HFF-Myc (cell line): ENCODE results near the gene DLG5.

Experiments
- DNase-seq: peaks from one replicate; pipeline ENCODE4 v3.0.0-alpha.2; 2011; ENCODE audit warnings: low read depth; ENCODE audit errors: extremely low read depth
- H3K4me3 ChIP-seq: replicated peaks from 2 replicates; pipeline ENCODE4 v1.5.1; 2011; ENCODE audit warnings: low read depth, mild to moderate bottlenecking, control low read depth, low read length
- TF ChIP-seq, protein P1 (sequence below): IDR thresholded peaks from 2 replicates; pipeline ENCODE4 v1.5.1; 2012; ENCODE audit warnings: mild to moderate bottlenecking, low read depth, low read length, control low read depth; ENCODE audit errors: missing control alignments

The DLG5 gene, protein sequence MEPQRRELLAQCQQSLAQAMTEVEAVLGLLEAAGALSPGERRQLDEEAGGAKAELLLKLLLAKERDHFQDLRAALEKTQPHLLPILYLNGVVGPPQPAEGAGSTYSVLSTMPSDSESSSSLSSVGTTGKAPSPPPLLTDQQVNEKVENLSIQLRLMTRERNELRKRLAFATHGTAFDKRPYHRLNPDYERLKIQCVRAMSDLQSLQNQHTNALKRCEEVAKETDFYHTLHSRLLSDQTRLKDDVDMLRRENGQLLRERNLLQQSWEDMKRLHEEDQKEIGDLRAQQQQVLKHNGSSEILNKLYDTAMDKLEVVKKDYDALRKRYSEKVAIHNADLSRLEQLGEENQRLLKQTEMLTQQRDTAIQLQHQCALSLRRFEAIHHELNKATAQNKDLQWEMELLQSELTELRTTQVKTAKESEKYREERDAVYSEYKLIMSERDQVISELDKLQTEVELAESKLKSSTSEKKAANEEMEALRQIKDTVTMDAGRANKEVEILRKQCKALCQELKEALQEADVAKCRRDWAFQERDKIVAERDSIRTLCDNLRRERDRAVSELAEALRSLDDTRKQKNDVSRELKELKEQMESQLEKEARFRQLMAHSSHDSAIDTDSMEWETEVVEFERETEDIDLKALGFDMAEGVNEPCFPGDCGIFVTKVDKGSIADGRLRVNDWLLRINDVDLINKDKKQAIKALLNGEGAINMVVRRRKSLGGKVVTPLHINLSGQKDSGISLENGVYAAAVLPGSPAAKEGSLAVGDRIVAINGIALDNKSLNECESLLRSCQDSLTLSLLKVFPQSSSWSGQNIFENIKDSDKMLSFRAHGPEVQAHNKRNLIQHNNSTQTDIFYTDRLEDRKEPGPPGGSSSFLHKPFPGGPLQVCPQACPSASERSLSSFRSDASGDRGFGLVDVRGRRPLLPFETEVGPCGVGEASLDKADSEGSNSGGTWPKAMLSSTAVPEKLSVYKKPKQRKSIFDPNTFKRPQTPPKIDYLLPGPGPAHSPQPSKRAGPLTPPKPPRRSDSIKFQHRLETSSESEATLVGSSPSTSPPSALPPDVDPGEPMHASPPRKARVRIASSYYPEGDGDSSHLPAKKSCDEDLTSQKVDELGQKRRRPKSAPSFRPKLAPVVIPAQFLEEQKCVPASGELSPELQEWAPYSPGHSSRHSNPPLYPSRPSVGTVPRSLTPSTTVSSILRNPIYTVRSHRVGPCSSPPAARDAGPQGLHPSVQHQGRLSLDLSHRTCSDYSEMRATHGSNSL (N-terminal part only)

DNA sequence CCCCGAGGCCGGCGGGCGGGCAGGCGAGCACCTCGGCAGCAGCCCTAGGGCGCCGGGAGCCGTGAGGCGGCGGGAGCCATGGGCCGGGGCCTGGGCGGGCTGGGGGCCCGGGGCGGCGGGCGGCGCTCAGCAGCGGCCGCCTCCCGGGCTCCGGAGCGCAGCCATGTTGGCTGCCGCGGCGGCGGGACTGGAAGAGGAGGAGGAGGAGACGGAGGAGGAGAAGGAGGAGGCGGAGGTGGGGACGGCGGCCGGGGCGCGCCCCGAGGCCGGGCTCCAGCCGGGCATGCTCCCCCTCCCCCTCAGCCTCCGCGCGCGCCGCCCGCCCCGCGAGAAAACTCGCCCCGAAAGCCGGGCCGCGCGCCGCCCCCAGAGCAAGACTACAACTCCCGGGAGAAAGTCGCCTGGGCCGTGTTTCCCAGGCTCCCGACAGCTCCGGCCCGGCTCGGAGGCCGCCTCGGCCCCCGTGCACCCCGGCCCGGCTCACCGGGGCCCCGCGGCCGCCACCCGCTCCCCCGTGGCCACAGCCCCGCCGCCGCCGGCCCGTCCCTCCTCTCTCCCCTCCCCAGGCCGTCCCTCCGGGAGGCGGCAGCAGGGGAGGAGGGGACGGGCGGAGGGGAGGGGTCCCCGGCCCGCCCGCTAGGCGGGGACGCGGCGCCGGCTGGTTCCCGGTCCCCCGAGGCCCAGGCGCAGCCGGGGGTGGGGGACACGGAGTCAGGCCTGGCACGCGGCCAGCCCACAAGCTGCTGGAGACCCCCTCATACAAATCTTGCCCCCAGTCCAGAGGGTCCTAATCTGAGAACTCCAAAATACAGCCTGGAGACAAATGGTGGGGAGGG, at the start of gene DLG5:
DLG5 (minus strand) TSS at position 190 of the 836 bp plus-strand sequence. CDS start 235 bp downstream, outside the sequence.
- peak within 1 kb of the TSS; percentile 63 for H3K4me3 ChIP-seq
- TF ChIP-seq, protein P1, sequence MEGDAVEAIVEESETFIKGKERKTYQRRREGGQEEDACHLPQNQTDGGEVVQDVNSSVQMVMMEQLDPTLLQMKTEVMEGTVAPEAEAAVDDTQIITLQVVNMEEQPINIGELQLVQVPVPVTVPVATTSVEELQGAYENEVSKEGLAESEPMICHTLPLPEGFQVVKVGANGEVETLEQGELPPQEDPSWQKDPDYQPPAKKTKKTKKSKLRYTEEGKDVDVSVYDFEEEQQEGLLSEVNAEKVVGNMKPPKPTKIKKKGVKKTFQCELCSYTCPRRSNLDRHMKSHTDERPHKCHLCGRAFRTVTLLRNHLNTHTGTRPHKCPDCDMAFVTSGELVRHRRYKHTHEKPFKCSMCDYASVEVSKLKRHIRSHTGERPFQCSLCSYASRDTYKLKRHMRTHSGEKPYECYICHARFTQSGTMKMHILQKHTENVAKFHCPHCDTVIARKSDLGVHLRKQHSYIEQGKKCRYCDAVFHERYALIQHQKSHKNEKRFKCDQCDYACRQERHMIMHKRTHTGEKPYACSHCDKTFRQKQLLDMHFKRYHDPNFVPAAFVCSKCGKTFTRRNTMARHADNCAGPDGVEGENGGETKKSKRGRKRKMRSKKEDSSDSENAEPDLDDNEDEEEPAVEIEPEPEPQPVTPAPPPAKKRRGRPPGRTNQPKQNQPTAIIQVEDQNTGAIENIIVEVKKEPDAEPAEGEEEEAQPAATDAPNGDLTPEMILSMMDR = no peak
- no peak for DNase-seq

DNA sequence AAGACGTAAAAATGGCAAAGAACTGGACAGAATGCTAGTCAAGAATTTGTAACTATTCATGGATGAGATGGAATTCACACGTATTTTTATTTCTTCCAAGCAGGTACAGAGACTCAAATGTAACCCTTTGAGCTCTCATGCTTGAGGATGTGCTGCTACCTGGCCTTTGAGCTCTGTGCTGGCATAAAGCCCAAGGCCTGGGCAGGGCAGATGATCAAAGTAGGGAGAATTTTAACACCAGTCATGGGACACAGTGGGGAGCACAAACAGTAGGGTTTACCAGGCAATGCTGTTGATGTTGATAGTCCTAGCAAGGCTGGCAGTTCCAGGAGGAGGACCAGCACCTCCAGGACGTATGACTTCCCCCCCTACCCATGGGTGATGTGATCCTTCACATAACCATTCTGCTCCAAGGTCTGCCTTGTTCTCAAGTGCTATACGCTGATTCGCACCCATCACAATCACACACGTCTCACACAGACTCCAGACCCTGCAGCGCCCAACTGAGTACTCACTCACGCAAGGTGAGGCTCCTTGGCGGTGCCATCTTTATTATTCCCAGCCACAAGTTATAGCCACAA, 48.6 kb upstream of the DLG5 start:
- TF ChIP-seq, protein P1 = no peak
- no peak overlapping the region for H3K4me3 ChIP-seq
- DNase-seq = no peak

DNA sequence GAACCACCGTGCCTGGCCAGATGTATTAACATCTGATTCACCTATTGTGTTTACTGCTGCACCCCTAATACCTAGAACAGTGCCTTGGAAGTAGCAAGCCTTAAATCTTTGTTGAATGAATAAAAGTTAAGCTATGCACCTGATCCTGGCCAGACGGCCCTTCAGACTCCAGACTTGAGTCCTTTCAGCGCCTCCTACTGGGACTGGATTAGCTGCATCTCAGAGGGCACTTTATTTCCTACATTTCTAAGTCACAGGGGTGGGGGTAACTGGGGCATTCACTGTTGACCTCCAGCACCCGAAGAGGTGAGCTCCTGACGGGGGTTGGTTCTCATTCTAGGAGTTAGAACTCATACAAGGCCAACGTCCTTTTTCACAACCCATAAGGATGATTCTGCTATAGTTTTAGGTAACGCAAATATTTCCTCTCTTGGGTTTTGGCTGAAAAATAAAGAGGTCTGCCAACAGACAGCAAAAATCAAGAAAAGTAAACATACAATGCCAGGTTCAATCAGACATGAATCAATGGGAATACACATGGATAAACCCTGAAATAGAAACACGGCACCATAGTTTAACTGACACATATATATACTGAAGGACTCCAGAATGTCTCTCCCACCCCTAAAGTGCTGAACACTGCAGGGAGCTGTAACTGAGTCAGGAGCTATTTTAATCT, 48.0 kb upstream of the DLG5 start:
- H3K4me3 ChIP-seq = no peak overlapping the region
- no peak for DNase-seq
- TF ChIP-seq, protein P1 = peak; percentile 55

DNA sequence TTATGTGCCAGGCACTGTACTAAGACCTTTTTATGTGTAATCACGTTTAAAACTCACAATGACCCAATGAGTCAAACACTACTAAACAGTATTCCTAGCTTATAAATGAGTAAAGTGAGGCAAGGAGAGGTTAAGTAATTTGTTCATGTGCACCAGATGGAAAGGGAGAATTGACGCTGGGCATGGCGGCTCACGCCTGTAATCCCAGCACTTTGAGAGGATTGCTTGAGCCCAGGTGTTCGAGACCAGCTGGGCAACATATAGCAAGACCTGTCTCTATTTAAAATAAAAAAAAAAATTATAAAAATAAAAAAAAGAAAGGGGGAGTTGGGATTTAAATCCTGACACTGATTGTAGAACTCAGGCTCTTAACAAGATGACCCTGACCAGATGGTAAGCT, 46.7 kb upstream of the DLG5 start:
- no peak overlapping the region for H3K4me3 ChIP-seq
- DNase-seq = no peak
- TF ChIP-seq, protein P1 = no peak

DNA sequence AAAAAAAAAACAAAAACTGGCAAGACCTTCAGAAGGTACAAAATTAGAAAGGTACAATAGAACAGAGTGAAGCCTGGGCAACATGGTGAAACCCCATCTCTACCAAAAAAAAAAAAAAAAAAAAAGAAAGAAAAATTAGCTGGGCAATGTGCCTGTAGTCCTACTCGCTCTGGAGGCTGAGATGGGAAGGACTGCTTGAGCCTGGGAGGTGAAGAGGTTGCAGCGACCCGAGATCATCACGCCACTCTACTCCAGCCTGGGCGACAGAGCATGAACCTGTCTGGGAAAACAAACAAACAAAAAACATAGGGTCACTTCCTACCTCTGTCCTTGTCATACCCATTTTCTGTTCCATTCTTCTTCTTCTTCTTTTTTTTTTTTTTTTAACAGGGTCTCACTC, 45.6 kb upstream of the DLG5 start:
- TF ChIP-seq, protein P1 = no peak
- DNase-seq = no peak
- no peak overlapping the region for H3K4me3 ChIP-seq
